ENCODE results near the gene TPRKB.

TPRKB gene

GRCh38 chr2:73776869-73777519 is 39.8 kb upstream of the TPRKB start:
- Histone ChIP-seq H3K4me1 (ENCODE audit: control insufficient read depth in 1 of 2, insufficient read depth in 1 of 2, low read depth in 1 of 2, low read length in 1 of 2) (peaks cover 13 to 15% of the 10 kb centered on the region in 2 experiments), H3K27me3 (no peaks in the 10 kb centered on the region), H3K27ac (no peak overlapping the region), H3K4me3 (ENCODE audit: low read depth in 1 of 2, low read length in 1 of 2) (no peak overlapping the region), H3K36me3 (peaks cover 52% of the 10 kb centered on the region), H3K9me3 (no peaks in the 10 kb centered on the region)
- TF ChIP-seq, protein P1, sequence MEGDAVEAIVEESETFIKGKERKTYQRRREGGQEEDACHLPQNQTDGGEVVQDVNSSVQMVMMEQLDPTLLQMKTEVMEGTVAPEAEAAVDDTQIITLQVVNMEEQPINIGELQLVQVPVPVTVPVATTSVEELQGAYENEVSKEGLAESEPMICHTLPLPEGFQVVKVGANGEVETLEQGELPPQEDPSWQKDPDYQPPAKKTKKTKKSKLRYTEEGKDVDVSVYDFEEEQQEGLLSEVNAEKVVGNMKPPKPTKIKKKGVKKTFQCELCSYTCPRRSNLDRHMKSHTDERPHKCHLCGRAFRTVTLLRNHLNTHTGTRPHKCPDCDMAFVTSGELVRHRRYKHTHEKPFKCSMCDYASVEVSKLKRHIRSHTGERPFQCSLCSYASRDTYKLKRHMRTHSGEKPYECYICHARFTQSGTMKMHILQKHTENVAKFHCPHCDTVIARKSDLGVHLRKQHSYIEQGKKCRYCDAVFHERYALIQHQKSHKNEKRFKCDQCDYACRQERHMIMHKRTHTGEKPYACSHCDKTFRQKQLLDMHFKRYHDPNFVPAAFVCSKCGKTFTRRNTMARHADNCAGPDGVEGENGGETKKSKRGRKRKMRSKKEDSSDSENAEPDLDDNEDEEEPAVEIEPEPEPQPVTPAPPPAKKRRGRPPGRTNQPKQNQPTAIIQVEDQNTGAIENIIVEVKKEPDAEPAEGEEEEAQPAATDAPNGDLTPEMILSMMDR (IDR thresholded peaks at IDR 0.05) = no peak

DNA sequence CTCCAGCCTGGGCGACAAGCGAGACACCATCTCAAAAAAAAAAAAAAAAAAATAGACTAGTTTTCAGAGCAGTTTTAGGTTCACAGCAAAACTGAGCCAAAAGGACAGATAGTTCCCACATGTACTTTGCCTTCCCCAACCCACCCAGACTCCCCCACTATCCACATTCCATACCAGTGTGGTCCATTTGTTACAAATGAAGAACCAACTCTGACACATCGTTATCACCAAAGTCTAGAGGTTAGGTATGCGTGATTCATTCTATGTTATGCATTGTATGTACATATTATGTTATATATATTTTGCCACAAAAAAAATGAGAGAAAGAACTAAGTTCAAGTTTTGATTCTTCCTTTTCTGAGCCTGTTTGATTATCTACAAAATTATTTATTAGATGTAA is 39.2 kb upstream of the TPRKB start:
- TF ChIP-seq, protein P1 (IDR thresholded peaks at IDR 0.05) = no peak
- Histone ChIP-seq H3K27ac (no peak overlapping the region), H3K9me3 (no peaks in the 10 kb centered on the region), H3K4me1 (ENCODE audit: control insufficient read depth in 1 of 2, insufficient read depth in 1 of 2, low read depth in 1 of 2, low read length in 1 of 2) (peaks cover 13 to 15% of the 10 kb centered on the region in 2 experiments), H3K36me3 (peaks cover 56% of the 10 kb centered on the region), H3K27me3 (no peaks in the 10 kb centered on the region), H3K4me3 (ENCODE audit: low read depth in 1 of 2, low read length in 1 of 2) (no peak overlapping the region)

GRCh38 chr2:73772819-73773218 is 35.7 kb upstream of the TPRKB start:
- Histone ChIP-seq H3K4me3 (ENCODE audit: low read depth in 1 of 2, low read length in 1 of 2) (no peak overlapping the region), H3K27ac (no peak overlapping the region), H3K9me3 (no peaks in the 10 kb centered on the region), H3K4me1 (ENCODE audit: control insufficient read depth in 1 of 2, insufficient read depth in 1 of 2, low read depth in 1 of 2, low read length in 1 of 2) (no peaks in the 10 kb centered on the region), H3K36me3 (peaks cover 88% of the 10 kb centered on the region), H3K27me3 (no peaks in the 10 kb centered on the region)
- TF ChIP-seq, protein P1 (IDR thresholded peaks at IDR 0.05) = no peak

- peaks cover 82% of the 10 kb centered on the region for H3K36me3 ChIP-seq
- no peaks in the 10 kb centered on the region for H3K4me1 ChIP-seq (ENCODE audit: control insufficient read depth in 1 of 2, insufficient read depth in 1 of 2, low read depth in 1 of 2, low read length in 1 of 2)
- TF ChIP-seq, protein P1 (IDR thresholded peaks at IDR 0.05) = no peak
- no peaks in the 10 kb centered on the region for H3K9me3 ChIP-seq
- H3K4me3 ChIP-seq (ENCODE audit: low read depth in 1 of 2, low read length in 1 of 2) = no peak overlapping the region
- H3K27me3 ChIP-seq = no peaks in the 10 kb centered on the region
- no peak overlapping the region for H3K27ac ChIP-seq
Observed at GRCh38 chr2:73770725-73771124, 33.6 kb upstream of the TPRKB start.

DNA sequence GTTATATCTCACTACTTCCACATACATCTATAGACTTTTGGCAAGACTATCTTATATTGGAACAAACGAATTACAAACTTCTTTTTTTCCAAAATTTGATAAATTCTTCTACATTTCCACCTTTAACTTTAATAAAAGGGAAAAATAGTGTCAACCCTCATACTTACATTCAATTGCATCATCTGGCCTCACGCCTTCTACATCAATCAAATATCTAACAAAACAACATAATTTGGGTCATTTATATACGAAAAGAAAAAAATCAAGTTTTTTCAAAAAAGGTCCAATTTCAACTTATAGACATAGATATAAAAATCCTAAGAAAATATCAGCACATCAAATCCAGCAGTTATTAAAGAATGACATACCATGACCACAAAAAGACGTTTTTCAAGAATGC is 29.8 kb upstream of the TPRKB start:
- Histone ChIP-seq H3K27ac (no peak overlapping the region), H3K36me3 (peaks cover 87% of the 10 kb centered on the region), H3K27me3 (no peaks in the 10 kb centered on the region), H3K4me3 (ENCODE audit: low read depth in 1 of 2, low read length in 1 of 2) (no peak overlapping the region), H3K4me1 (ENCODE audit: control insufficient read depth in 1 of 2, insufficient read depth in 1 of 2, low read depth in 1 of 2, low read length in 1 of 2) (no peaks in the 10 kb centered on the region), H3K9me3 (no peaks in the 10 kb centered on the region)
- TF ChIP-seq, protein P1 (IDR thresholded peaks at IDR 0.05) = no peak
